ENCODE data around the gene CXCR3.

The CXCR3 gene

GRCh38 chrX:71632923-71633657, 14.8 kb upstream of the CXCR3 start:
- TF ChIP-seq CTCF (IDR thresholded peaks at IDR 0.05; ENCODE audit: unreplicated experiment in 3 of 3) = no peak
- peaks cover 16% of the 10 kb centered on the region for H3K4me1 Mint-ChIP-seq
- H3K36me3 Mint-ChIP-seq (ENCODE audit: low read depth) = no peaks in the 10 kb centered on the region
- peak overlapping the region; percentile 12 to 75 (median 61) for H3K27ac Mint-ChIP-seq
- peaks cover 9% of the 10 kb centered on the region for H3K9me3 Mint-ChIP-seq
- no peaks in the 10 kb centered on the region for H3K27me3 Mint-ChIP-seq (ENCODE audit: low read depth)
- H3K4me3 Mint-ChIP-seq = peak overlapping the region in 1 of 3 experiments; percentile 7

GRCh38 chrX:71629467-71629866, 11.2 kb upstream of the CXCR3 start:
- no peak for TF ChIP-seq CTCF (IDR thresholded peaks at IDR 0.05; ENCODE audit: unreplicated experiment in 3 of 3)
- Mint-ChIP-seq H3K9me3 (peaks cover 9% of the 10 kb centered on the region), H3K27ac (peak overlapping the region in 1 of 3 experiments; percentile 62), H3K27me3 (ENCODE audit: low read depth) (no peaks in the 10 kb centered on the region), H3K4me1 (peaks cover 13% of the 10 kb centered on the region), H3K36me3 (ENCODE audit: low read depth) (peaks cover 3% of the 10 kb centered on the region), H3K4me3 (no peak overlapping the region)

GRCh38 chrX:71627588-71628404, 9.5 kb upstream of the CXCR3 start:
- H3K4me1 Mint-ChIP-seq = peaks cover 14% of the 10 kb centered on the region
- peaks cover 3% of the 10 kb centered on the region for H3K36me3 Mint-ChIP-seq (ENCODE audit: low read depth)
- no peak for TF ChIP-seq CTCF (IDR thresholded peaks at IDR 0.05; ENCODE audit: unreplicated experiment in 3 of 3)
- H3K9me3 Mint-ChIP-seq = peaks cover 5% of the 10 kb centered on the region
- H3K27me3 Mint-ChIP-seq (ENCODE audit: low read depth) = no peaks in the 10 kb centered on the region
- no peak overlapping the region for H3K4me3 Mint-ChIP-seq
- H3K27ac Mint-ChIP-seq = peak overlapping the region in 2 of 3 experiments; percentile 28 to 54

GRCh38 chrX:71626576-71626975, 8.3 kb upstream of the CXCR3 start:
- peaks cover 17% of the 10 kb centered on the region for H3K4me1 Mint-ChIP-seq
- H3K27ac Mint-ChIP-seq = no peak overlapping the region

GRCh38 chrX:71625471-71625870, 7.2 kb upstream of the CXCR3 start:
- no peak for TF ChIP-seq CTCF (IDR thresholded peaks at IDR 0.05; ENCODE audit: unreplicated experiment in 3 of 3)
- Mint-ChIP-seq H3K4me3 (no peak overlapping the region), H3K27me3 (ENCODE audit: low read depth) (no peaks in the 10 kb centered on the region), H3K4me1 (peaks cover 18% of the 10 kb centered on the region), H3K9me3 (no peaks in the 10 kb centered on the region), H3K36me3 (ENCODE audit: low read depth) (peaks cover 3% of the 10 kb centered on the region), H3K27ac (no peak overlapping the region)

More at GRCh38 chrX:71626576-71626975, 8.3 kb upstream of the CXCR3 start:
- H3K36me3 Mint-ChIP-seq (ENCODE audit: low read depth) = peaks cover 3% of the 10 kb centered on the region
- no peak for TF ChIP-seq CTCF (IDR thresholded peaks at IDR 0.05; ENCODE audit: unreplicated experiment in 3 of 3)
- H3K27me3 Mint-ChIP-seq (ENCODE audit: low read depth) = no peaks in the 10 kb centered on the region
- H3K9me3 Mint-ChIP-seq = no peaks in the 10 kb centered on the region
- H3K4me3 Mint-ChIP-seq = no peak overlapping the region

Data from nephron (organoid).